ENCODE data around the gene CTNND1.

Gene CTNND1

GRCh38 chr11:57762235-57762861 lies 746 bp downstream of the CTNND1 start:
- DNase-seq: no peak

- DNase-seq: no peak
These were observed 2.0 kb downstream of the CTNND1 start for GRCh38 chr11:57763568-57763967.

GRCh38 chr11:57764021-57764420 lies 2.4 kb downstream of the CTNND1 start:
- DNase-seq: no peak

GRCh38 chr11:57764566-57764965 lies 3.0 kb downstream of the CTNND1 start:
- DNase-seq: no peak

- DNase-seq: no peak
These were observed 3.4 kb downstream of the CTNND1 start for GRCh38 chr11:57764972-57765371.

- no peak for DNase-seq
These were observed 9.2 kb downstream of the CTNND1 start for GRCh38 chr11:57770793-57771192.

- no peak for DNase-seq
These were observed 9.8 kb downstream of the CTNND1 start for GRCh38 chr11:57771365-57771764.

GRCh38 chr11:57772562-57772961 lies 11.0 kb downstream of the CTNND1 start:
- no peak for DNase-seq

GRCh38 chr11:57773026-57773598 lies 11.5 kb downstream of the CTNND1 start:
- no peak for DNase-seq

- no peak for DNase-seq
These were observed 13.9 kb downstream of the CTNND1 start for GRCh38 chr11:57775491-57775890.

- no peak for DNase-seq
These were observed 14.5 kb downstream of the CTNND1 start for GRCh38 chr11:57776031-57776521.

GRCh38 chr11:57776577-57777210 lies 15.1 kb downstream of the CTNND1 start:
- no peak for DNase-seq

GRCh38 chr11:57777969-57778317 lies 16.3 kb downstream of the CTNND1 start:
- DNase-seq: no peak

GRCh38 chr11:57778318-57779037 lies 16.9 kb downstream of the CTNND1 start:
- no peak for DNase-seq

- DNase-seq: no peak
These were observed 17.7 kb downstream of the CTNND1 start for GRCh38 chr11:57779276-57779675.

GRCh38 chr11:57781529-57781943 lies 19.9 kb downstream of the CTNND1 start:
- no peak for DNase-seq

GRCh38 chr11:57785072-57785471 lies 23.5 kb downstream of the CTNND1 start:
- no peak for DNase-seq

GRCh38 chr11:57786436-57786835 lies 24.8 kb downstream of the CTNND1 start:
- no peak for DNase-seq

- no peak for DNase-seq
These were observed 25.5 kb downstream of the CTNND1 start for GRCh38 chr11:57787006-57787604.

- DNase-seq: peak; percentile 31
These were observed 26.5 kb downstream of the CTNND1 start for GRCh38 chr11:57787920-57788702.

- DNase-seq: no peak
These were observed 27.1 kb downstream of the CTNND1 start for GRCh38 chr11:57788703-57789088.

GRCh38 chr11:57791321-57792059 lies 29.9 kb downstream of the CTNND1 start:
- DNase-seq: no peak
